ENCODE results near the gene PSMD1.

DNA sequence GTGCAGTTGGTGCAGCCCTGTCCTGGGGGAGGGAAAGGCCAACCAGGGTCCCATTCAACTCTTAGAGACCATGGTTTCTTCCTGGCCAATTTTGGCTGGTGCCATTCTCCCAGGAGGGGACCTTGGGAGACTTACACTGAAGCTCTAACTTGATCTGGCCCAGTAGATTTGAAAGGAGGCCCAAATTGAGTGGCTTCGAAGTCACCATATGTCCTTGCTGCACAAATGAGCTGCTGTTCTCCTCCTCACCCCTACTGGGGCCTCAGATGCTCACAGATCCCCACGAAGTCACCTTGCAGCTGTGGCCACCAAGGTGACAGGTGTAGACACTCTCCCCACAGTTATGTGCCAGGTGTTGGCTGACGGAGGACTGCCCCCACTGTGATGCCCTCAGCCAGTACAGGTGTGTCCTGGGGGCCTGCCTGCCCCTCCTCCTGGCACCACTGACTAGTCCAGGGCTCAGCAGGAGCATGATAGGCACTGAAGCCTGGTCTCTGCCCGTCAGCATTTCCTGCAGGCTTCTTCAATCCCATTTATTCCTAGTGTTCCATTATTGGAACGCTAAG lies 24.0 kb upstream of the PSMD1 start:
- no peak for TF ChIP-seq CTCF (IDR thresholded peaks at IDR 0.05; ENCODE audit: low read depth, low read length, poor library complexity, severe bottlenecking)
- TF ChIP-seq EZH2phosphoT487 (IDR thresholded peaks at IDR 0.05; ENCODE audit: borderline replicate concordance, low read length) = no peak
